Measurements from ENCODE around the gene ABR.

ABR gene

DNA sequence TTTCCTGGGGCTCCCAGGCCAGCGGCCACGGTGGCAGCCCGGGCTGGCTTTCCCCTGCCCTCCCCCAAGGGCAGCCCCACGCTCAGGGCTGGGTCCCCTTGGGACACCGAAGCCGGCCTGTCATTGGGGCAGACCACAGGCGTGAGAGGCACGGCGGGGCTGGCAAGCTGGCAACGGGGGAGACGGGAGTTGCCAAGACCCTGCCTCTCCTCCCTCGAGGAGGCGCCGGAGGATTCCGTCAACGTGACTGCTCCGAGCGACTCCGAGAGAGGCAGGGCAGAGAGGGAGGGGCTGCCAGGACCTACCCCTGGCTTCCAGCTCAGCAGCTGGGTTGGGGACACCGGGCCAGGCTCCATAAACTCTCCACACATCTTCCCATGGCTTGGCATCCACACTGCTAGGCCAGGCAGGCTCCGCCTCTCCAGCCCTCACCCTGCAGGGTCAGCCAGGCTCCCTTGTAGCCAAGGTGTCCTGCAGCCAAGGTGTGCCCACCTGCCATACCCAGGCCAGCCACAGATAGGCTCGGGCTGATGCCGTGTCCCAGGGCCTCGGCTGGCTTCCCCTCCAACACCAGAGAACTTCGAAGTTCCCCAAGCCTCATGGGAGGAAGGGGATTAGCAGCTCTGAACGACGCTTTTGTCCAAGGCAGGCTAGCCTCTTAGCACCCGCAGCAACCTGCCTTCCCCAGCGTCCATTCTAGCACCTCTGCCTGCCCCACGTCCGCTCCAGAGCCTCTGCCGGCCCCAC is 157.3 kb downstream of the ABR start:
- no peak for DNase-seq
- Histone ChIP-seq H3K27me3 (replicated peaks) (no peaks in the 10 kb centered on the region), H3K27ac (no peak overlapping the region), H3K36me3 (replicated peaks) (no peaks in the 10 kb centered on the region), H3K4me3 (ENCODE audit: low read depth, low read length) (no peak overlapping the region)
- TF ChIP-seq, protein P1, sequence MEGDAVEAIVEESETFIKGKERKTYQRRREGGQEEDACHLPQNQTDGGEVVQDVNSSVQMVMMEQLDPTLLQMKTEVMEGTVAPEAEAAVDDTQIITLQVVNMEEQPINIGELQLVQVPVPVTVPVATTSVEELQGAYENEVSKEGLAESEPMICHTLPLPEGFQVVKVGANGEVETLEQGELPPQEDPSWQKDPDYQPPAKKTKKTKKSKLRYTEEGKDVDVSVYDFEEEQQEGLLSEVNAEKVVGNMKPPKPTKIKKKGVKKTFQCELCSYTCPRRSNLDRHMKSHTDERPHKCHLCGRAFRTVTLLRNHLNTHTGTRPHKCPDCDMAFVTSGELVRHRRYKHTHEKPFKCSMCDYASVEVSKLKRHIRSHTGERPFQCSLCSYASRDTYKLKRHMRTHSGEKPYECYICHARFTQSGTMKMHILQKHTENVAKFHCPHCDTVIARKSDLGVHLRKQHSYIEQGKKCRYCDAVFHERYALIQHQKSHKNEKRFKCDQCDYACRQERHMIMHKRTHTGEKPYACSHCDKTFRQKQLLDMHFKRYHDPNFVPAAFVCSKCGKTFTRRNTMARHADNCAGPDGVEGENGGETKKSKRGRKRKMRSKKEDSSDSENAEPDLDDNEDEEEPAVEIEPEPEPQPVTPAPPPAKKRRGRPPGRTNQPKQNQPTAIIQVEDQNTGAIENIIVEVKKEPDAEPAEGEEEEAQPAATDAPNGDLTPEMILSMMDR (IDR thresholded peaks at IDR 0.05; ENCODE audit: low read depth, low read length, missing control alignments) = no peak
- in situ Hi-C loops (cut with HindIII; ENCODE audit: low pct_ligation_motif_present, low sequenced_read_pairs) = no loop called here

DNA sequence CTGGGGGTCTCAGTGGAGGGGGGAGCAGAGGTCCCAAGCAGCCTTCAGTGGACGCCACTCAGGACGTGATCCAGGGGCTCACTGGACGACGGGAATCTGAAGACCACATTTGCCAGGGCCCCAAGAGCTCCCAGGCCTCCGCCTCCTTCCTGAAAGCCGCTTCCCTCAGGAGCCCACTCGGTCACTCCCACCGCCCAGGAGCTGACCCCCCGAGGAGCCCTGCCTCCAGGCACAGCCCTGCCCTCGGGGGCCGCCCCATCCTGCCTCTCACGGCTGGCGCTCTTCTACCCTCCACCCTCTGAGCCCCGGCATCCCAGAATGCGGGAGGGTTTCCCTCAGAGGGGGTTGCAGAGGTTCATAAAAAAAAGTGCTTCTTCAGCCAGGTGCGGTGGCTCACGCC is 158.6 kb downstream of the ABR start:
- Histone ChIP-seq H3K4me3 (ENCODE audit: low read depth, low read length) (no peak overlapping the region), H3K27me3 (replicated peaks) (no peaks in the 10 kb centered on the region), H3K36me3 (replicated peaks) (no peaks in the 10 kb centered on the region), H3K27ac (no peak overlapping the region)
- DNase-seq = no peak
- TF ChIP-seq, protein P1 (IDR thresholded peaks at IDR 0.05; ENCODE audit: low read depth, low read length, missing control alignments) = no peak
- in situ Hi-C loops (cut with HindIII; ENCODE audit: low pct_ligation_motif_present, low sequenced_read_pairs) = no loop called here

DNA sequence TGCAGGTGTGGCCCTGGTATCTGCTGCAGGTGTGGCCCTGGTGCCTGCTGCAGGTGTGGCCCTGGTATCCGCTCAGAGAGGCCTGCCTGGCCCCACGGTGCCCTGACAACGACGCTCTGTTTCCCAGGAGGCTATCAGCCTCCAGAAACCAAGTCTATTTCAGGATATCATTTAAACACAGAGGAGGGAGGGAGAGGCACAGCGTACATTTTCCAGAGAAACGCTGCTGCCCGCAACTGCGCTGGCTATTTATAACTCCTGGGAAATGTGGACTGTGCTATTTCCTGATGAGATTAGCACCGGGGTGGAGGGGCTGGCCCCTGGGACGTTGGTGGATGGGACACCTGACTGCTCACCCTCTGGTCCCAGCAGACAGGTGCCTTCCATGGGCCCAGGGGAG is 160.3 kb downstream of the ABR start:
- TF ChIP-seq, protein P1 (IDR thresholded peaks at IDR 0.05; ENCODE audit: low read depth, low read length, missing control alignments) = no peak
- no peak overlapping the region for H3K27ac ChIP-seq
- H3K27me3 ChIP-seq (replicated peaks) = no peaks in the 10 kb centered on the region
- H3K4me3 ChIP-seq (ENCODE audit: low read depth, low read length) = no peak overlapping the region
- peak; percentile 39 for DNase-seq
- H3K36me3 ChIP-seq (replicated peaks) = no peaks in the 10 kb centered on the region
- in situ Hi-C loops (cut with HindIII; ENCODE audit: low pct_ligation_motif_present, low sequenced_read_pairs) = no loop called here

DNA sequence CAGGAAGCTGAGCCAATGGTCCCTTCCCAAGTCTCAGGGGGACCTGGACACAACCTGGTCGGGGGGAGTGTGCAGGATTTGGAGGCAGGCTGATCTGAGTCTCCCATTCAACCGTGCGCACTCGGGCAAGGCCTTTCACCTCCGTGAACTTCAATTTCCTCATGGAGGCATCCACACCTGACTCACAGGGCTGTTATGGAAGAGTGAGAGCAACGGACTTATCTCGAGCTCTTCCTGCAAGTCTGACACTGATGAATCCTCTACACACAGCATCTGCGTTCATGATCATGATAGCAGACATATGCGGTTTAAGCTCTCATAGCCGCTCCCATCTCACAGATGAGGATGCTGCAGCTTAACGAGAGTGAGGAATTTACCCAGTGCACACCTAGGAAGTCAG is 161.2 kb downstream of the ABR start:
- TF ChIP-seq, protein P1 (IDR thresholded peaks at IDR 0.05; ENCODE audit: low read depth, low read length, missing control alignments) = no peak

DNA sequence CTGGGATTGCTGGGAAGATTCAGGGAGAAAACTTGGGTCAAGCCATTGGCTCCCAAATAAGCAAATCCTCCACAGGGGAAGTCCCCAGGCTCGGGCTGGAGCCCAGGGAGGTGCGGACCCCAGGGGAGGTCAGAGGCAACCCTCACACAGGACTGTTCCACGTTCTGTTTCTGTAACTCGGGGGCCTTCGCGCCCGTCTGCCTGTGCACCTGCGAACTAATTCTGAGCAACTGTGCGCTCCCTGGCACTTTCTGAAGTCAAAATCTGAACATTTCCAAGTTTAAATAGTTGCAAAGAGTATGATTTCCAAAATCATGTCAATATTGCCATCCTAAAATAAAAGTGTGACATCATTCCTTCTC is 166.1 kb downstream of the ABR start:
- in situ Hi-C loops (cut with HindIII; ENCODE audit: low pct_ligation_motif_present, low sequenced_read_pairs) = no loop called here
- DNase-seq = no peak
- H3K27ac ChIP-seq = no peak overlapping the region
- TF ChIP-seq, protein P1 (IDR thresholded peaks at IDR 0.05; ENCODE audit: low read depth, low read length, missing control alignments) = no peak
- no peaks in the 10 kb centered on the region for H3K27me3 ChIP-seq (replicated peaks)
- H3K4me3 ChIP-seq (ENCODE audit: low read depth, low read length) = no peak overlapping the region
- peaks cover 14% of the 10 kb centered on the region for H3K36me3 ChIP-seq (replicated peaks)

More for the DNA sequence above, 161.2 kb downstream of the ABR start:
- Histone ChIP-seq H3K4me3 (ENCODE audit: low read depth, low read length) (no peak overlapping the region), H3K27me3 (replicated peaks) (no peaks in the 10 kb centered on the region), H3K36me3 (replicated peaks) (no peaks in the 10 kb centered on the region), H3K27ac (no peak overlapping the region)
- DNase-seq = no peak
- in situ Hi-C loops (cut with HindIII; ENCODE audit: low pct_ligation_motif_present, low sequenced_read_pairs) = no loop called here

Data from brain microvascular endothelial cell (primary cell).